K562 treated with DMSO at 1 percent for 12 hours (cell line): ENCODE data around the gene SH3GLB2. TPM values are rescaled to one million over a fixed set of nuclear protein-coding genes. Genes with fewer than 3 reads are reported as not detected.

Source experiments
- total RNA-seq: library from RNA; unstranded; fragments of 300-600 nt; gene quantifications from 2 replicates; pipeline ENCODE4 v1.2.3, GENCODE V29; 2022; ENCODE audit not compliant: insufficient read depth

Gene SH3GLB2
- total RNA-seq, result 52.4 and 58.2 TPM in 2 replicates

GRCh38 chr9:129028192-129028966, at the start of gene SH3GLB2:
Gene SH3GLB2 (minus strand): TSS chr9:129028331. CDS start chr9:129028154, 177 bp downstream.

GRCh38 chr9:129036241-129036922, 8.3 kb upstream of the SH3GLB2 start, which contains the start of gene MIGA2:
Gene MIGA2 (plus strand): TSS chr9:129036626. CDS start chr9:129040595, 3,969 bp downstream.

Other genes with a start within 250 kb of the SH3GLB2 start
- 21.6 and 48.2 TPM in 2 replicates for gene TBC1D13, start 241.1 kb downstream of the SH3GLB2 start, total RNA-seq
- 124 and 190 TPM in 2 replicates for gene ENDOG, start 209.8 kb downstream of the SH3GLB2 start, total RNA-seq
- 19.3 and 30.7 TPM in 2 replicates for gene SPOUT1, start 198.5 kb downstream of the SH3GLB2 start, total RNA-seq
- gene KYAT1, start 146.4 kb downstream of the SH3GLB2 start, total RNA-seq, result 16.6 and 21.0 TPM in 2 replicates
- 17.4 and 38.0 TPM in 2 replicates for gene LRRC8A, start 146.2 kb downstream of the SH3GLB2 start, total RNA-seq
- gene PHYHD1, start 107.3 kb downstream of the SH3GLB2 start, total RNA-seq, result 2.3 TPM in 1 of 2 replicates, not detected in the other
- 14.8 and 20.1 TPM in 2 replicates for gene DOLK, start 80.7 kb downstream of the SH3GLB2 start, total RNA-seq
- gene NUP188, start 80.6 kb downstream of the SH3GLB2 start, total RNA-seq, result 26.6 and 71.0 TPM in 2 replicates
- gene MIGA2, start 8.3 kb upstream of the SH3GLB2 start, total RNA-seq, result 14.9 and 35.6 TPM in 2 replicates
- 23.5 and 28.7 TPM in 2 replicates for gene DOLPP1, start 52.8 kb upstream of the SH3GLB2 start, total RNA-seq
- 18.6 and 30.0 TPM in 2 replicates for gene CRAT, start 82.5 kb upstream of the SH3GLB2 start, total RNA-seq
- 103 and 109 TPM in 2 replicates for gene PTPA, start 83.1 kb upstream of the SH3GLB2 start, total RNA-seq
- gene IER5L, start 149.9 kb upstream of the SH3GLB2 start, total RNA-seq, result 7.5 and 10.1 TPM in 2 replicates